ENCODE results near the gene CSNK2A3.

Gene CSNK2A3

GRCh38 chr11:11390068-11390771, 37.2 kb upstream of the CSNK2A3 start:
- TF ChIP-seq CTCF (IDR thresholded peaks at IDR 0.05): no peak
- no peaks in the 10 kb centered on the region for H3K9me3 ChIP-seq
- no peak overlapping the region for H3K4me3 ChIP-seq
- no peak for DNase-seq
- intact Hi-C loops (cut with DNase I; ENCODE audit: low total_unique reads): no loop called here
- H3K27me3 ChIP-seq: no peaks in the 10 kb centered on the region
- peaks cover 0 to 24% (median 10%) of the 10 kb centered on the region in 4 donors for H3K4me1 ChIP-seq
- no peaks in the 10 kb centered on the region for H3K36me3 ChIP-seq
- no peak overlapping the region for H3K27ac ChIP-seq

GRCh38 chr11:11389238-11389637, 36.2 kb upstream of the CSNK2A3 start:
- H3K9me3 ChIP-seq: no peaks in the 10 kb centered on the region
- H3K4me1 ChIP-seq: peaks cover 0 to 24% (median 10%) of the 10 kb centered on the region in 4 donors
- no peak overlapping the region for H3K27ac ChIP-seq
- intact Hi-C loops (cut with DNase I; ENCODE audit: low total_unique reads): no loop called here
- DNase-seq: no peak
- no peaks in the 10 kb centered on the region for H3K27me3 ChIP-seq
- H3K36me3 ChIP-seq: no peaks in the 10 kb centered on the region
- TF ChIP-seq CTCF (IDR thresholded peaks at IDR 0.05): no peak
- no peak overlapping the region for H3K4me3 ChIP-seq

GRCh38 chr11:11387622-11388305, 34.7 kb upstream of the CSNK2A3 start:
- no peak for TF ChIP-seq CTCF (IDR thresholded peaks at IDR 0.05)
- Histone ChIP-seq H3K4me1 (peaks cover 0 to 24% (median 10%) of the 10 kb centered on the region in 4 donors), H3K36me3 (no peaks in the 10 kb centered on the region), H3K9me3 (no peaks in the 10 kb centered on the region), H3K27ac (no peak overlapping the region), H3K4me3 (no peak overlapping the region), H3K27me3 (no peaks in the 10 kb centered on the region)
- intact Hi-C loops (cut with DNase I; ENCODE audit: low total_unique reads): no loop called here
- DNase-seq: no peak

GRCh38 chr11:11387207-11387606, 34.2 kb upstream of the CSNK2A3 start:
- Histone ChIP-seq H3K4me3 (no peak overlapping the region), H3K9me3 (no peaks in the 10 kb centered on the region), H3K36me3 (no peaks in the 10 kb centered on the region), H3K27me3 (no peaks in the 10 kb centered on the region), H3K27ac (no peak overlapping the region), H3K4me1 (peaks cover 0 to 22% (median 9%) of the 10 kb centered on the region in 4 donors)
- no peak for DNase-seq
- no peak for TF ChIP-seq CTCF (IDR thresholded peaks at IDR 0.05)
- intact Hi-C loops (cut with DNase I; ENCODE audit: low total_unique reads): no loop called here

GRCh38 chr11:11384829-11385228, 31.8 kb upstream of the CSNK2A3 start:
- TF ChIP-seq CTCF (IDR thresholded peaks at IDR 0.05): no peak
- H3K9me3 ChIP-seq: no peaks in the 10 kb centered on the region
- H3K4me1 ChIP-seq: peaks cover 0 to 9% (median 4%) of the 10 kb centered on the region in 4 donors
- intact Hi-C loops (cut with DNase I; ENCODE audit: low total_unique reads): no loop called here
- no peak for DNase-seq
- H3K27me3 ChIP-seq: no peaks in the 10 kb centered on the region
- H3K27ac ChIP-seq: no peak overlapping the region
- no peaks in the 10 kb centered on the region for H3K36me3 ChIP-seq
- H3K4me3 ChIP-seq: no peak overlapping the region
